ENCODE data around the gene TRAPPC1.
A peak's percentile ranks its signal among the peaks of the same experiment; 100 is the strongest.

TRAPPC1 gene

GRCh38 chr17:7929158-7930023, 2.4 kb downstream of the TRAPPC1 start, which contains the start of gene KCNAB3:
Gene KCNAB3, minus strand, starts transcription at chr17:7929856. Its CDS starts 421 bp downstream, at chr17:7929435.
- Mint-ChIP-seq H3K9me3 (no peaks in the 10 kb centered on the region), H3K4me3 (peak within 1 kb of the TSS; percentile 91), H3K27ac (peak within 1 kb of the TSS; percentile 95), H3K36me3 (peaks cover 21% of the 10 kb centered on the region), H3K4me1 (peaks cover 38% of the 10 kb centered on the region), H3K27me3 (no peaks in the 10 kb centered on the region)
- peak; percentile 63 for DNase-seq
- CTCF ChIA-PET = no interaction called here

- Mint-ChIP-seq H3K4me1 (peaks cover 32% of the 10 kb centered on the region), H3K36me3 (peaks cover 22% of the 10 kb centered on the region), H3K9me3 (no peaks in the 10 kb centered on the region), H3K4me3 (no peak overlapping the region), H3K27ac (no peak overlapping the region), H3K27me3 (no peaks in the 10 kb centered on the region)
- DNase-seq = no peak
- CTCF ChIA-PET = no interaction called here
These were observed 4.2 kb downstream of the TRAPPC1 start for GRCh38 chr17:7927596-7927995.

- peak overlapping the region; percentile 84 for H3K27ac Mint-ChIP-seq
- H3K27me3 Mint-ChIP-seq = no peaks in the 10 kb centered on the region
- CTCF ChIA-PET = interaction anchor here (1.1 to 2.1 kb wide), 6 partner anchors 9 to 135 kb away, joined by 3 to 9 read pairs (median 3); partner anchors contain the start of genes CNTROB and TRAPPC1
- DNase-seq = peak; percentile 90
- peaks cover 16% of the 10 kb centered on the region for H3K4me1 Mint-ChIP-seq
- peak overlapping the region; percentile 71 for H3K4me3 Mint-ChIP-seq
- peaks cover 6% of the 10 kb centered on the region for H3K36me3 Mint-ChIP-seq
- no peaks in the 10 kb centered on the region for H3K9me3 Mint-ChIP-seq
These were observed 8.7 kb downstream of the TRAPPC1 start for GRCh38 chr17:7922845-7923628.

- Mint-ChIP-seq H3K36me3 (peaks cover 4% of the 10 kb centered on the region), H3K27me3 (no peaks in the 10 kb centered on the region), H3K9me3 (no peaks in the 10 kb centered on the region), H3K4me3 (peak overlapping the region; percentile 71), H3K27ac (peak overlapping the region; percentile 84), H3K4me1 (peaks cover 14% of the 10 kb centered on the region)
- CTCF ChIA-PET = interaction anchor here (1.1 to 2.1 kb wide), 5 partner anchors 10 to 135 kb away, joined by 3 to 9 read pairs (median 3); partner anchors contain the start of genes CNTROB and TRAPPC1
- no peak for DNase-seq
These were observed 9.4 kb downstream of the TRAPPC1 start for GRCh38 chr17:7922269-7922844.

GRCh38 chr17:7916808-7917207, 14.9 kb downstream of the TRAPPC1 start:
- H3K9me3 Mint-ChIP-seq = no peaks in the 10 kb centered on the region
- peak overlapping the region; percentile 82 for H3K27ac Mint-ChIP-seq
- peaks cover 41% of the 10 kb centered on the region for H3K4me1 Mint-ChIP-seq
- peak overlapping the region; percentile 87 for H3K4me3 Mint-ChIP-seq
- DNase-seq = no peak
- CTCF ChIA-PET = interaction anchor here (0.9 to 5.0 kb wide), 5 partner anchors 15 to 140 kb away, joined by 4 to 49 read pairs (median 7); partner anchors contain the start of genes CNTROB and TRAPPC1
- peaks cover 6% of the 10 kb centered on the region for H3K36me3 Mint-ChIP-seq
- peaks cover 4% of the 10 kb centered on the region for H3K27me3 Mint-ChIP-seq

GRCh38 chr17:7916385-7916682, 15.4 kb downstream of the TRAPPC1 start:
- DNase-seq = no peak
- H3K9me3 Mint-ChIP-seq = no peaks in the 10 kb centered on the region
- CTCF ChIA-PET = interaction anchor here (0.9 to 5.0 kb wide), 7 partner anchors 16 to 142 kb away, joined by 3 to 49 read pairs (median 4); partner anchors contain the start of genes CNTROB and TRAPPC1
- H3K27me3 Mint-ChIP-seq = peaks cover 4% of the 10 kb centered on the region
- peaks cover 9% of the 10 kb centered on the region for H3K36me3 Mint-ChIP-seq
- peaks cover 43% of the 10 kb centered on the region for H3K4me1 Mint-ChIP-seq
- peak overlapping the region; percentile 87 for H3K4me3 Mint-ChIP-seq
- peak overlapping the region; percentile 82 for H3K27ac Mint-ChIP-seq

- peak within 1 kb of the TSS; percentile 87 for H3K4me3 Mint-ChIP-seq
- H3K36me3 Mint-ChIP-seq = peaks cover 14% of the 10 kb centered on the region
- peak within 1 kb of the TSS; percentile 94 for H3K27ac Mint-ChIP-seq
- peak; percentile 89 for DNase-seq
- peaks cover 43% of the 10 kb centered on the region for H3K4me1 Mint-ChIP-seq
- H3K9me3 Mint-ChIP-seq = no peaks in the 10 kb centered on the region
- H3K27me3 Mint-ChIP-seq = peaks cover 4% of the 10 kb centered on the region
- CTCF ChIA-PET = interaction anchor here (1.0 to 5.0 kb wide), 6 partner anchors 16 to 142 kb away, joined by 3 to 49 read pairs (median 5); partner anchors contain the start of genes CNTROB and TRAPPC1
These were observed 15.9 kb downstream of the TRAPPC1 start, which contains the start of gene RNF227 for GRCh38 chr17:7915611-7916384. Gene RNF227, minus strand, starts transcription at chr17:7916289. Its CDS starts 94 bp downstream, at chr17:7916195.

- Mint-ChIP-seq H3K9me3 (no peaks in the 10 kb centered on the region), H3K4me3 (peak overlapping the region; percentile 87), H3K27me3 (peaks cover 4% of the 10 kb centered on the region), H3K36me3 (peaks cover 19% of the 10 kb centered on the region), H3K27ac (peak overlapping the region; percentile 94), H3K4me1 (peaks cover 43% of the 10 kb centered on the region)
- DNase-seq = no peak
- CTCF ChIA-PET = interaction anchor here (1.0 to 5.0 kb wide), 6 partner anchors 17 to 143 kb away, joined by 3 to 49 read pairs (median 5); partner anchors contain the start of genes CNTROB and TRAPPC1
These were observed 16.6 kb downstream of the TRAPPC1 start for GRCh38 chr17:7915179-7915610.

- Mint-ChIP-seq H3K27me3 (peaks cover 4% of the 10 kb centered on the region), H3K36me3 (peaks cover 37% of the 10 kb centered on the region), H3K27ac (peak overlapping the region; percentile 29), H3K4me1 (peaks cover 43% of the 10 kb centered on the region), H3K4me3 (no peak overlapping the region), H3K9me3 (no peaks in the 10 kb centered on the region)
- CTCF ChIA-PET = interaction anchor here (1.1 to 4.6 kb wide), 12 partner anchors 14 to 197 kb away, joined by 3 to 71 read pairs (median 5); partner anchors contain the start of genes CNTROB and TRAPPC1
- peak; percentile 62 for DNase-seq
These were observed 18.7 kb downstream of the TRAPPC1 start for GRCh38 chr17:7912927-7913524.

GRCh38 chr17:7911116-7911515, 20.6 kb downstream of the TRAPPC1 start:
- Mint-ChIP-seq H3K27ac (peak overlapping the region; percentile 14), H3K36me3 (peaks cover 50% of the 10 kb centered on the region), H3K9me3 (no peaks in the 10 kb centered on the region), H3K27me3 (peaks cover under 1% of the 10 kb centered on the region), H3K4me3 (no peak overlapping the region), H3K4me1 (peaks cover 33% of the 10 kb centered on the region)
- no peak for DNase-seq
- CTCF ChIA-PET = interaction anchor here (0.9 to 4.6 kb wide), 3 partner anchors 47 to 86 kb away, joined by 3 to 71 read pairs (median 16); no protein-coding TSS in a partner anchor

- peak overlapping the region; percentile 14 for H3K27ac Mint-ChIP-seq
- no peak for DNase-seq
- no peaks in the 10 kb centered on the region for H3K9me3 Mint-ChIP-seq
- peaks cover 54% of the 10 kb centered on the region for H3K36me3 Mint-ChIP-seq
- H3K4me3 Mint-ChIP-seq = no peak overlapping the region
- no peaks in the 10 kb centered on the region for H3K27me3 Mint-ChIP-seq
- CTCF ChIA-PET = interaction anchor here (0.6 to 4.6 kb wide), 3 partner anchors 47 to 78 kb away, joined by 3 to 71 read pairs (median 16); no protein-coding TSS in a partner anchor
- peaks cover 32% of the 10 kb centered on the region for H3K4me1 Mint-ChIP-seq
These were observed 21.0 kb downstream of the TRAPPC1 start for GRCh38 chr17:7910711-7911110.

- CTCF ChIA-PET = interaction anchor here (0.6 to 4.6 kb wide), 3 partner anchors 47 to 79 kb away, joined by 3 to 71 read pairs (median 16); no protein-coding TSS in a partner anchor
- Mint-ChIP-seq H3K4me3 (no peak overlapping the region), H3K27me3 (no peaks in the 10 kb centered on the region), H3K4me1 (peaks cover 28% of the 10 kb centered on the region), H3K36me3 (peaks cover 58% of the 10 kb centered on the region), H3K9me3 (no peaks in the 10 kb centered on the region), H3K27ac (no peak overlapping the region)
- DNase-seq = no peak
These were observed 21.5 kb downstream of the TRAPPC1 start for GRCh38 chr17:7910281-7910680.
